ENCODE results near the gene POC1B.

GRCh38 chr12:89376844-89377243 lies 149.0 kb downstream of the POC1B start:
- no peak for TF ChIP-seq POLR2A (IDR thresholded peaks at IDR 0.05; ENCODE audit: low read depth, low read length)
- TF ChIP-seq CTCF (IDR thresholded peaks at IDR 0.05; ENCODE audit: extremely low read depth in 1 of 2, insufficient read depth in 1 of 2, low read depth in 1 of 2, low read length in 2 of 2), result no peak
- TF ChIP-seq EZH2 (IDR thresholded peaks at IDR 0.05; ENCODE audit: borderline replicate concordance, low read depth, low read length, severe bottlenecking), result no peak
- no peak for TF ChIP-seq POLR2AphosphoS5 (IDR thresholded peaks at IDR 0.05; ENCODE audit: insufficient read depth, low read depth, low read length)
- TF ChIP-seq MAX (IDR thresholded peaks at IDR 0.05; ENCODE audit: insufficient read depth, insufficient read length), result no peak
- TF ChIP-seq JUN (IDR thresholded peaks at IDR 0.05; ENCODE audit: borderline replicate concordance, insufficient read depth, insufficient read length, low read depth), result no peak

All from endothelial cell of umbilical vein (primary cell).